ENCODE results near the gene SLC28A1. TPM values are rescaled to one million over a fixed set of nuclear protein-coding genes. Genes with fewer than 3 reads are reported as not detected.

SLC28A1 gene
- total RNA-seq, 2 donors from 2014 or later = not detected

DNA sequence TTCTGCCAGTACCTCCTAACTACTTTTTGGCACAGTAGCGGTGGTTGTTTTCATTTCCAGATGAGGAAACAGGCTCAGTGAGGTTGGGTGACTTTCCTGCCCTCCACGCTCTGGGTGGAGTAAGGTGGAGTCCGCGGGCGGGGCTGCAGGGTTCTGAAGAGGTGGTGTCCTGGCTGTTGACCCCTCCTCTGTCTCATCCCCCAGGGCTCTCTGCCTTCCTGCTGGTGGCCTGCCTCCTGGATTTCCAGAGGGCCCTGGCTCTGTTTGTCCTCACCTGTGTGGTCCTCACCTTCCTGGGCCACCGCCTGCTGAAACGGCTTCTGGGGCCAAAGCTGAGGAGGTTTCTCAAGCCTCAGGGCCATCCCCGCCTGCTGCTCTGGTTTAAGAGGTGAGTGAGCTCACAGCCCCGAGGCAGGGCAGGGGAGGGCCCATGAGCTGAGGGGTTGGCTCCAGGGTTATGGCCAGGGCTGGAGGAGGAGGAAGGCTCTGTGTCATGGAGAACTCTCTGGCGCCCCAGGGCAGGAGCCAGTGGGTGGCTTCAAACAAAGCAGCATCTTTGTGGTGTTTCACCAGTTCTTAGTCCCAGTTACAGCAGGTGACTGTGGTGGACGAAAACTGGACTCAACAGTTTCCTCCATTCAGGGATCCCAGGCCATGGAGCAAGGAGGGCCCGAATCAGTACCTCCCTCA is 10.4 kb downstream of the SLC28A1 start:
- Mint-ChIP-seq H3K4me1 (peaks cover 2% of the 10 kb centered on the region), H3K4me3 (no peak overlapping the region), H3K27me3 (peaks cover 22% of the 10 kb centered on the region), H3K36me3 (ENCODE audit: low read depth) (peaks cover 11% of the 10 kb centered on the region), H3K27ac (no peak overlapping the region)
- H3K9me3 ChIP-seq (ENCODE audit: control insufficient read depth, low read length, poor library complexity, severe bottlenecking) = no peaks in the 10 kb centered on the region
- DNase-seq (no peak), ATAC-seq (no peak)

GRCh38 chr15:84898761-84899160 is 14.3 kb downstream of the SLC28A1 start:
- no peak overlapping the region for H3K4me3 Mint-ChIP-seq
- ATAC-seq = no peak

DNA sequence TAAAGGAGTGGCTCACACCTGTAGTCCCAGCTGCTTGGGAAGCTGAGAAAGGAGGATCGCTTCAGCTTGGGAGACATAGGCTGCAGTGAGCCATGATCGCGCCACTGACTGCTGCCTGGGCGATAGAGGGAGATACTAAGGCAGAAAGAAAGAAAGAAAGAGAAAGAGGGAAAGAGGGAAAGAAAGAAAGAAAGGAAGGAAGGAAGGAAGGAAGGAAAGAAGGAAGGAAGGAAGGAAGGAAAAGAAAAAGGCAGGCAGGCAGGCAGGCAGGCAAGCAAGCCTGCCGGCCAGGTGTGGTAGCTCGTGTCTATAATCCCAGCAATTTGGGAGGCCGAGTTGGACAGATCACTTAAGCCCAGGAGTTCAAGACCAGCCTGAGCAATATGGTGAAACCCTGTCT is 15.3 kb downstream of the SLC28A1 start:
- H3K4me1 Mint-ChIP-seq = no peaks in the 10 kb centered on the region
- H3K36me3 Mint-ChIP-seq (ENCODE audit: low read depth) = no peaks in the 10 kb centered on the region
- H3K9me3 ChIP-seq (ENCODE audit: control insufficient read depth, low read length, poor library complexity, severe bottlenecking) = no peaks in the 10 kb centered on the region
- no peak overlapping the region for H3K4me3 Mint-ChIP-seq
- H3K27ac Mint-ChIP-seq = no peak overlapping the region
- no peak for ATAC-seq
- no peak for DNase-seq
- H3K27me3 Mint-ChIP-seq = peaks cover 7% of the 10 kb centered on the region

More at GRCh38 chr15:84898761-84899160, 14.3 kb downstream of the SLC28A1 start:
- no peak for DNase-seq
- Mint-ChIP-seq H3K27me3 (peaks cover 10% of the 10 kb centered on the region), H3K4me1 (no peaks in the 10 kb centered on the region), H3K27ac (no peak overlapping the region), H3K36me3 (ENCODE audit: low read depth) (no peaks in the 10 kb centered on the region)
- no peaks in the 10 kb centered on the region for H3K9me3 ChIP-seq (ENCODE audit: control insufficient read depth, low read length, poor library complexity, severe bottlenecking)

- DNase-seq = no peak
- Mint-ChIP-seq H3K27me3 (peaks cover 7% of the 10 kb centered on the region), H3K36me3 (ENCODE audit: low read depth) (no peaks in the 10 kb centered on the region), H3K4me1 (no peaks in the 10 kb centered on the region), H3K27ac (no peak overlapping the region), H3K4me3 (no peak overlapping the region)
- ATAC-seq = no peak
- no peaks in the 10 kb centered on the region for H3K9me3 ChIP-seq (ENCODE audit: control insufficient read depth, low read length, poor library complexity, severe bottlenecking)
Measured at GRCh38 chr15:84901540-84901939, 17.1 kb downstream of the SLC28A1 start.

DNA sequence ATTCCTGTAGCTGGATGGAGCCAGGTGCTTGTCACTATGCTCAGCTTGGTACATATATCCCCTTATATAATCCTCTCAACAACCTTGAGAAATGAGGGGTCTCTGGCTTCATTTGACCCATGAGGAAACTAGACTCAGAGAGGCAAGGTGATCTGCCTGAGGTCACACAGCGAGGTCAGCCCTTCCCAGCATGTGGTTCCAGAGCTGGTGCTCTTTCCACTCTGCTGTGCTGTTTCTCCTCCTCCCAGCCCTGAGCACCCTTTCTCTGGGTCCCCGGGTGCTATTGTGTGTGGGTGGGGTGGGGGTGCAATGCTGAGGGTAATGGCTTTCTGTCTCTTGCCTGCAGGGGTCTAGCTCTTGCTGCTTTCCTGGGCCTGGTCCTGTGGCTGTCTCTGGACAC is 19.3 kb downstream of the SLC28A1 start:
- Mint-ChIP-seq H3K27ac (no peak overlapping the region), H3K4me3 (no peak overlapping the region), H3K27me3 (peaks cover 3% of the 10 kb centered on the region), H3K4me1 (no peaks in the 10 kb centered on the region), H3K36me3 (ENCODE audit: low read depth) (no peaks in the 10 kb centered on the region)
- DNase-seq (no peak), ATAC-seq (no peak)
- no peaks in the 10 kb centered on the region for H3K9me3 ChIP-seq (ENCODE audit: control insufficient read depth, low read length, poor library complexity, severe bottlenecking)

DNA sequence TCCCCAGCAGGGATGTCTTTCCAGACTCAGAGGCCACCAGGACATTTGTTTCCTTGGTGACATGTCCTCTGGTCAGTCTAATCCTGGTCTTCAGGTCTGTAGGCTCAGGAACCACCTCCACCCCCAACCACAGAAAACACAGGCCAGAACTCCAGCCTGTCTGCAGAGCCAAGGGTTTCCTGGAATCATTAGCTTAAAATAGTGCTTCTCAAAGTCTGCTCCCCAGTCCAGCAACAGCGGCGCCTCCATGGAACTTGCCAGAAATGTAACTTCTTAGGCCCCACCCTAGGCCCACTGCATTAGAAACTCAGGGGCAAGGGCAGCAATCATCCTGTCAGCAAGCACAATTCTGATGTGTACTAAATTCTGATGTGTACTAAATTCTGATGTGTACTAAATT is 20.0 kb downstream of the SLC28A1 start:
- Mint-ChIP-seq H3K4me3 (no peak overlapping the region), H3K27ac (no peak overlapping the region), H3K4me1 (no peaks in the 10 kb centered on the region), H3K27me3 (no peaks in the 10 kb centered on the region), H3K36me3 (ENCODE audit: low read depth) (no peaks in the 10 kb centered on the region)
- H3K9me3 ChIP-seq (ENCODE audit: control insufficient read depth, low read length, poor library complexity, severe bottlenecking) = no peaks in the 10 kb centered on the region
- ATAC-seq (no peak), DNase-seq (no peak)

DNA sequence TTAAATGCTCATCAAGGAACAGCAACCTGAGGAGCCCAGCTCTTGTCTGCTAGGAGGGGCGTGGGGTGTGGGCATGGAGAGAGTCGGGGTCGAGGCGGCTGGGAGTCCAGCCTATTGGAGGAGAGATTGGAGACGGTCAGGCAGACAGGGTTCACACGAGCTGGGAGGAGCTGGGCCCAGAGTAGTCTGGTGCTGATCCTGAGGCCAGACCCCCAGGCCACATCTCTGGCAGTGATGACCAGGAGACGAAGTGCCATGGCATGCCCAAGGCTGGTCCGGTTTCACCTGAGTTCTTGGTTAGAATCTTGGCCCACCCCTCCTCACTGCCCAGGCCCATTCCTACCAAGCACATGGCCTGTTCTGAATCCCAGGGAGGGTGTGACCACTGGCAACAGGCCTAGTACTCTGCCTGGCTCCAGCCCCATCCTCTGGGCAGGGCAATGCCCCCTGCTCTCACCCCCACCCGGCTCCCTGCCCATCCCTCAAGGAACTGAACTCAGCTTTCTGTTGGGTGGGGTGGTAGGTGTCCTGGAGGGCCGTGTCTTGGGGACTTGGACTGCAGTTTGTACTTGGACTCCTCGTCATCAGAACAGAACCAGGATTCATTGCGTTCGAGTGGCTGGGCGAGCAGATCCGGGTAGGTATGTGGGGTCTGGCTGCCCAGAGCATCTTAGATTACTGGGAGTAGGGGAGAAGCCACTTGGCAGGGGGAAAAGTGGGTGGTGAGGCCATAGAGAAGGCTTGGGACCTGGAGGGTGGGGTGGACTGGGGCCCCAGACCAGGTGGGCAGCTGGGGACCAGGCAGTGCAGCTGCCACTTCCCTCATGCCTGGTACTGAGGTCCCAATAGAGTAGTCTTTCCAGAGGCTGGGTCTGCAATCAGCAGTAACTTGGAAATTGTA is 20.8 kb downstream of the SLC28A1 start:
- H3K27me3 Mint-ChIP-seq = no peaks in the 10 kb centered on the region
- H3K27ac Mint-ChIP-seq = no peak overlapping the region
- H3K4me3 Mint-ChIP-seq = no peak overlapping the region
- no peaks in the 10 kb centered on the region for H3K36me3 Mint-ChIP-seq (ENCODE audit: low read depth)
- no peak for ATAC-seq
- no peak for DNase-seq
- no peaks in the 10 kb centered on the region for H3K9me3 ChIP-seq (ENCODE audit: control insufficient read depth, low read length, poor library complexity, severe bottlenecking)
- no peaks in the 10 kb centered on the region for H3K4me1 Mint-ChIP-seq

DNA sequence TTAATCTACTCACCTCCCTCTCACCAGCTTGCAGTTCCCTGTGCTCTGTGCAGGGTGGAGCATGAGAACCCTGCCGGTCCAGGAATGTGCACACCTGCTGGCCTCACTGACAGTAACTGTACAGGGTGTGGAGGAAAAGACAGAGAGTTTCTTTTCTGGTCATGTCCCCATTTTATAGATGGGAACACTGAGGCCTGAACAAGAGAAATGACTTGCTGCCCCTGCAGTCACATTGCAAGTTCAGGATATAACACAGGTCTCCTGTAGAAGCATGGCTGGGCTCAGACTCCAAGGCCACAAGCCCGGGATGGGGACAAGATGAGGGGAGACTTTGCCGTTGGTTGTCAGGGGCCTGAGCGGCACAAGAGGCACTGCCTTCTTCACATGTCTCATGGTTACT is 23.3 kb downstream of the SLC28A1 start:
- H3K27me3 Mint-ChIP-seq = peaks cover 13% of the 10 kb centered on the region
- H3K36me3 Mint-ChIP-seq (ENCODE audit: low read depth) = no peaks in the 10 kb centered on the region
- ATAC-seq (no peak), DNase-seq (no peak)
- H3K4me3 Mint-ChIP-seq = no peak overlapping the region
- H3K4me1 Mint-ChIP-seq = no peaks in the 10 kb centered on the region
- H3K9me3 ChIP-seq (ENCODE audit: control insufficient read depth, low read length, poor library complexity, severe bottlenecking) = no peaks in the 10 kb centered on the region
- no peak overlapping the region for H3K27ac Mint-ChIP-seq

DNA sequence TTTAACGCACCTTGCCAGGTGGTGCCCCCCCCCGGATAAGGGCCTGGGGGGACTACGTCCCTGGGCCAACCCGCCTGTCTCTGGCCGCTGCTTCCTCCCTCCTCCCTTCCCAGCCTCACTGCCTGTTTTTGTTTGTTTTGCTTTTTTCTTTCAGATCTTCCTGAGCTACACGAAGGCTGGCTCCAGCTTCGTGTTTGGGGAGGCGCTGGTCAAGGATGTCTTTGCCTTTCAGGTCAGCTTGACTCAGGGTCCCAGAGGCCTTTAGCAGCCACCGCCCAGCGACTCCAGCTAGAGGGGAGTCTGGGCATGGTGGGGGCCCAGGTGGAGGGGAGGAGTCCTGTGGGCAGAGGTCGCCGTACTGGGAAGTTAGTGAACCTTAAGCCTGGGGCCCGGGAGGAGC is 24.1 kb downstream of the SLC28A1 start:
- H3K4me3 Mint-ChIP-seq = no peak overlapping the region
- no peaks in the 10 kb centered on the region for H3K36me3 Mint-ChIP-seq (ENCODE audit: low read depth)
- H3K9me3 ChIP-seq (ENCODE audit: control insufficient read depth, low read length, poor library complexity, severe bottlenecking) = no peaks in the 10 kb centered on the region
- no peak overlapping the region for H3K27ac Mint-ChIP-seq
- DNase-seq (no peak), ATAC-seq (no peak)
- H3K27me3 Mint-ChIP-seq = peaks cover 13% of the 10 kb centered on the region
- H3K4me1 Mint-ChIP-seq = no peaks in the 10 kb centered on the region

- no peak overlapping the region for H3K27ac Mint-ChIP-seq
- no peak overlapping the region for H3K4me3 Mint-ChIP-seq
- H3K36me3 Mint-ChIP-seq (ENCODE audit: low read depth) = no peaks in the 10 kb centered on the region
- H3K4me1 Mint-ChIP-seq = no peaks in the 10 kb centered on the region
- peaks cover 13% of the 10 kb centered on the region for H3K27me3 Mint-ChIP-seq
- no peak for DNase-seq
- H3K9me3 ChIP-seq (ENCODE audit: control insufficient read depth, low read length, poor library complexity, severe bottlenecking) = no peaks in the 10 kb centered on the region
- ATAC-seq = no peak
Measured at GRCh38 chr15:84909029-84909428, 24.6 kb downstream of the SLC28A1 start.

- DNase-seq (no peak), ATAC-seq (no peak)
- Mint-ChIP-seq H3K27ac (no peak overlapping the region), H3K4me3 (no peak overlapping the region), H3K36me3 (ENCODE audit: low read depth) (no peaks in the 10 kb centered on the region), H3K4me1 (no peaks in the 10 kb centered on the region), H3K27me3 (peaks cover 14% of the 10 kb centered on the region)
- H3K9me3 ChIP-seq (ENCODE audit: control insufficient read depth, low read length, poor library complexity, severe bottlenecking) = no peaks in the 10 kb centered on the region
Measured at GRCh38 chr15:84909782-84910181, 25.3 kb downstream of the SLC28A1 start.

GRCh38 chr15:84910928-84911623 is 26.6 kb downstream of the SLC28A1 start:
- no peak overlapping the region for H3K4me3 Mint-ChIP-seq
- DNase-seq (no peak), ATAC-seq (no peak)
- H3K4me1 Mint-ChIP-seq = no peaks in the 10 kb centered on the region
- no peak overlapping the region for H3K27ac Mint-ChIP-seq
- peaks cover 4% of the 10 kb centered on the region for H3K36me3 Mint-ChIP-seq (ENCODE audit: low read depth)
- H3K27me3 Mint-ChIP-seq = peaks cover 26% of the 10 kb centered on the region
- H3K9me3 ChIP-seq (ENCODE audit: control insufficient read depth, low read length, poor library complexity, severe bottlenecking) = no peaks in the 10 kb centered on the region

DNA sequence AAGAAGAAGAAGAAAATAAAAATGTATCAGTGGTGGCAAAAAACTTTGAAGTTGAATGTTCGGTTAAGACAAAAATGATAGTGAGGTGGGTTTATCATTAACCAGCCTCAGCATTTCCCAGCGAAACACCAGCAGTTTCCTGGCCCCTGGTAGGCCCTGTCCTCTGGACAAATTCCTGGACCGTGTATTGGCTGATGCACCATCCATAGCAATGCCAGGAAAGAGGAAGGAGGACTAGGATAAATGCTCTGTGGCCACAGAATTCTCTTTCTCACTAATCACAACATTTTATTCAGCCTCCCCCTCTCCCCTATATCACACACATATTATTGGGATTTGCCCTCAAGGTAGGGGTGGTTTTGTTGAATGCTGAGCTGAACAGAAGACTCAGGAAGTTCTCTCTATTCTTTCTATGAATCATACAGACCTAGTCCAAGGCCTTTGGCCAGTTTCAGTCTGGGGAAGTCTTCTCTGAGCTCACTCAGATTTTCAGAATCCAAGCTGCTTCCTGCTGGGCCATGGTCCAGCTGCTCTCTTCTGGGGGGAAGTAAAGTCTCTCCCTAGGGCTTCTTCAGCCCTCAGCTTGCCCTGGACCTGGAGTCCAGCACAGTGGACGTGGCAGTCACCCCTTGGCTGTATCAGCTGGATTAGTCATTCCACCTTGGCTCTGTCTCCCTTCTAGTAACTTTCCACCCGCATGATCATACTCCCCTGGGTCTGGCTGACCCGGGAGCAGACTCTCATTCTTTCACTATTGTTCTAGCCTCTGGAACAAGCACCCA is 27.6 kb downstream of the SLC28A1 start:
- no peaks in the 10 kb centered on the region for H3K9me3 ChIP-seq (ENCODE audit: control insufficient read depth, low read length, poor library complexity, severe bottlenecking)
- H3K4me1 Mint-ChIP-seq = no peaks in the 10 kb centered on the region
- no peak for DNase-seq
- ATAC-seq = no peak
- peaks cover 4% of the 10 kb centered on the region for H3K36me3 Mint-ChIP-seq (ENCODE audit: low read depth)
- H3K4me3 Mint-ChIP-seq = no peak overlapping the region
- H3K27ac Mint-ChIP-seq = no peak overlapping the region
- peaks cover 26% of the 10 kb centered on the region for H3K27me3 Mint-ChIP-seq
